ENCODE measurements around the gene LARP6.
"Not testable (repeated sequence)": the region's sequence is repeated elsewhere in the genome, so short reads cannot be mapped to it uniquely, and the experiment has no call there.

Gene LARP6

GRCh38 chr15:70830615-70831014 lies 23.3 kb downstream of the LARP6 start:
- DNase-seq (ENCODE audit: low read depth): no peak

- DNase-seq (ENCODE audit: low read depth): no peak
Measured at GRCh38 chr15:70829371-70830166, 24.4 kb downstream of the LARP6 start.

GRCh38 chr15:70827721-70828120 lies 26.2 kb downstream of the LARP6 start:
- peak; percentile 37 for DNase-seq (ENCODE audit: low read depth)

- peak; percentile 89 for DNase-seq (ENCODE audit: low read depth)
Measured at GRCh38 chr15:70826634-70827033, 27.3 kb downstream of the LARP6 start.

GRCh38 chr15:70825841-70826240 lies 28.1 kb downstream of the LARP6 start:
- no peak for DNase-seq (ENCODE audit: low read depth)

GRCh38 chr15:70823196-70823595 lies 30.8 kb downstream of the LARP6 start:
- peak; percentile 42 for DNase-seq (ENCODE audit: low read depth)

- no peak for DNase-seq (ENCODE audit: low read depth)
Measured at GRCh38 chr15:70820214-70820613, 33.7 kb downstream of the LARP6 start.

GRCh38 chr15:70818580-70818979 lies 35.4 kb downstream of the LARP6 start:
- no peak for DNase-seq (ENCODE audit: low read depth)

- no peak for DNase-seq (ENCODE audit: low read depth)
Measured at GRCh38 chr15:70817266-70817665, 36.7 kb downstream of the LARP6 start.

- DNase-seq (ENCODE audit: low read depth): no peak
Measured at GRCh38 chr15:70815604-70816003, 38.4 kb downstream of the LARP6 start.

- DNase-seq (ENCODE audit: low read depth): not testable (repeated sequence)
Measured at GRCh38 chr15:70815011-70815410, 38.9 kb downstream of the LARP6 start.

GRCh38 chr15:70812827-70813364 lies 41.1 kb downstream of the LARP6 start:
- DNase-seq (ENCODE audit: low read depth): no peak

- DNase-seq (ENCODE audit: low read depth): no peak
Measured at GRCh38 chr15:70810916-70811578, 42.9 kb downstream of the LARP6 start.

GRCh38 chr15:70806992-70807712 lies 46.8 kb downstream of the LARP6 start:
- no peak for DNase-seq (ENCODE audit: low read depth)

GRCh38 chr15:70804388-70804787 lies 49.6 kb downstream of the LARP6 start:
- DNase-seq (ENCODE audit: low read depth): not testable (repeated sequence)

- DNase-seq (ENCODE audit: low read depth): no peak
Measured at GRCh38 chr15:70802629-70803028, 51.3 kb downstream of the LARP6 start.

GRCh38 chr15:70801109-70801508 lies 52.8 kb downstream of the LARP6 start:
- no peak for DNase-seq (ENCODE audit: low read depth)

- DNase-seq (ENCODE audit: low read depth): peak; percentile 97
Measured at GRCh38 chr15:70799667-70800450, 54.1 kb downstream of the LARP6 start.

GRCh38 chr15:70797464-70797863 lies 56.5 kb downstream of the LARP6 start:
- DNase-seq (ENCODE audit: low read depth): no peak

GRCh38 chr15:70796516-70797310 lies 57.2 kb downstream of the LARP6 start:
- peak; percentile 24 for DNase-seq (ENCODE audit: low read depth)

- peak; percentile 82 for DNase-seq (ENCODE audit: low read depth)
Measured at GRCh38 chr15:70795311-70795665, 58.7 kb downstream of the LARP6 start.

All from fibroblast of gingiva (primary cell).